Measurements from ENCODE around the gene NANS. TPM values are rescaled to one million over a fixed set of nuclear protein-coding genes. Genes with fewer than 3 reads are reported as not detected.
"Not testable (repeated sequence)": the region's sequence is repeated elsewhere in the genome, so short reads cannot be mapped to it uniquely, and the experiment has no call there.

The NANS gene
- total RNA-seq, 1 experiment from 2014 or later: 57.9 TPM

DNA sequence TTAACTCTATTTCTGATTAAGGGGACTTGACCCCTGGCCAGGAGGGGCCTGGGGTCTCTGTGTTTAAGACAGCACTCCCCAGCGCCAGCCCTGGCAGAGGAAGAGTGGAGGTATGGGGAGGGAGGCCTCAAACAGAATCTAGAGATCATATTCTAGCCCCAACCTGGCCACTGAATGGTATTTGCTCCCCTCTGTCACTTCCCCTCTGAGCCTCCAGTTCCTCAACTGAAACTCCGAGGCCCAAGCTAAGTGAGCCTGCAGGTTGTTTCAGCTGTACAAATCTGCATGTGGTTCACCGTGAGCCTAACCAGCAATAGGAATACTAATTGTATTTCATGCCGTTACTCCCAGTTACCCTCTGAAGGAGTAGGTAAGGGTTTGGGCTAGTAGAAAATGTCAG is 37.4 kb upstream of the NANS start:
- CTCF ChIA-PET: interaction anchor here (1.4 kb wide), 1 partner anchor 16 kb away, joined by 3 read pairs; no protein-coding TSS in a partner anchor
- DNase-seq (ENCODE audit: low spot score) (no peak), ATAC-seq (no peak)
- Mint-ChIP-seq H3K36me3 (peaks cover 37% of the 10 kb centered on the region), H3K27ac (no peak overlapping the region), H3K9me3 (no peaks in the 10 kb centered on the region), H3K4me1 (no peaks in the 10 kb centered on the region), H3K4me3 (no peak overlapping the region), H3K27me3 (ENCODE audit: low read depth) (no peaks in the 10 kb centered on the region)
- POLR2A ChIA-PET: no interaction called here
- no peak for TF ChIP-seq SP1 (CRISPR knock-in tag; conservative IDR thresholded peaks at IDR 0.05)
- no peak for TF ChIP-seq PREB (CRISPR knock-in tag; IDR thresholded peaks at IDR 0.05; ENCODE audit: borderline replicate concordance)
- no peak for TF ChIP-seq IRF1 (CRISPR knock-in tag; IDR thresholded peaks at IDR 0.05)
- TF ChIP-seq GTF2I (CRISPR knock-in tag; conservative IDR thresholded peaks at IDR 0.05): no peak
- TF ChIP-seq ZNF317 (CRISPR knock-in tag; IDR thresholded peaks at IDR 0.05; ENCODE audit: borderline replicate concordance, low read depth): no peak
- TF ChIP-seq, protein P1, sequence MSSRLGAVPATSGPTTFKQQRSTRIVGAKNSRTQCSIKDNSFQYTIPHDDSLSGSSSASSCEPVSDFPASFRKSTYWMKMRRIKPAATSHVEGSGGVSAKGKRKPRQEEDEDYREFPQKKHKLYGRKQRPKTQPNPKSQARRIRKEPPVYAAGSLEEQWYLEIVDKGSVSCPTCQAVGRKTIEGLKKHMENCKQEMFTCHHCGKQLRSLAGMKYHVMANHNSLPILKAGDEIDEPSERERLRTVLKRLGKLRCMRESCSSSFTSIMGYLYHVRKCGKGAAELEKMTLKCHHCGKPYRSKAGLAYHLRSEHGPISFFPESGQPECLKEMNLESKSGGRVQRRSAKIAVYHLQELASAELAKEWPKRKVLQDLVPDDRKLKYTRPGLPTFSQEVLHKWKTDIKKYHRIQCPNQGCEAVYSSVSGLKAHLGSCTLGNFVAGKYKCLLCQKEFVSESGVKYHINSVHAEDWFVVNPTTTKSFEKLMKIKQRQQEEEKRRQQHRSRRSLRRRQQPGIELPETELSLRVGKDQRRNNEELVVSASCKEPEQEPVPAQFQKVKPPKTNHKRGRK (CRISPR knock-in tag; IDR thresholded peaks at IDR 0.05; ENCODE audit: borderline replicate concordance): no peak
- TF ChIP-seq RELA (CRISPR knock-in tag; IDR thresholded peaks at IDR 0.05; ENCODE audit: borderline replicate concordance): no peak
- TF ChIP-seq ZBTB43 (CRISPR knock-in tag; IDR thresholded peaks at IDR 0.05): no peak
- TF ChIP-seq TP53 (CRISPR knock-in tag; IDR thresholded peaks at IDR 0.05): no peak
- no peak for TF ChIP-seq E2F1 (CRISPR knock-in tag; IDR thresholded peaks at IDR 0.05)
- TF ChIP-seq NFATC4 (CRISPR knock-in tag; IDR thresholded peaks at IDR 0.05): no peak
- TF ChIP-seq TEAD4 (CRISPR knock-in tag; IDR thresholded peaks at IDR 0.05): no peak
- TF ChIP-seq ZNF416 (CRISPR knock-in tag; IDR thresholded peaks at IDR 0.05): no peak
- TF ChIP-seq, protein P2, sequence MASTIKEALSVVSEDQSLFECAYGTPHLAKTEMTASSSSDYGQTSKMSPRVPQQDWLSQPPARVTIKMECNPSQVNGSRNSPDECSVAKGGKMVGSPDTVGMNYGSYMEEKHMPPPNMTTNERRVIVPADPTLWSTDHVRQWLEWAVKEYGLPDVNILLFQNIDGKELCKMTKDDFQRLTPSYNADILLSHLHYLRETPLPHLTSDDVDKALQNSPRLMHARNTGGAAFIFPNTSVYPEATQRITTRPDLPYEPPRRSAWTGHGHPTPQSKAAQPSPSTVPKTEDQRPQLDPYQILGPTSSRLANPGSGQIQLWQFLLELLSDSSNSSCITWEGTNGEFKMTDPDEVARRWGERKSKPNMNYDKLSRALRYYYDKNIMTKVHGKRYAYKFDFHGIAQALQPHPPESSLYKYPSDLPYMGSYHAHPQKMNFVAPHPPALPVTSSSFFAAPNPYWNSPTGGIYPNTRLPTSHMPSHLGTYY (CRISPR knock-in tag; IDR thresholded peaks at IDR 0.05): no peak
- TF ChIP-seq, protein P3, sequence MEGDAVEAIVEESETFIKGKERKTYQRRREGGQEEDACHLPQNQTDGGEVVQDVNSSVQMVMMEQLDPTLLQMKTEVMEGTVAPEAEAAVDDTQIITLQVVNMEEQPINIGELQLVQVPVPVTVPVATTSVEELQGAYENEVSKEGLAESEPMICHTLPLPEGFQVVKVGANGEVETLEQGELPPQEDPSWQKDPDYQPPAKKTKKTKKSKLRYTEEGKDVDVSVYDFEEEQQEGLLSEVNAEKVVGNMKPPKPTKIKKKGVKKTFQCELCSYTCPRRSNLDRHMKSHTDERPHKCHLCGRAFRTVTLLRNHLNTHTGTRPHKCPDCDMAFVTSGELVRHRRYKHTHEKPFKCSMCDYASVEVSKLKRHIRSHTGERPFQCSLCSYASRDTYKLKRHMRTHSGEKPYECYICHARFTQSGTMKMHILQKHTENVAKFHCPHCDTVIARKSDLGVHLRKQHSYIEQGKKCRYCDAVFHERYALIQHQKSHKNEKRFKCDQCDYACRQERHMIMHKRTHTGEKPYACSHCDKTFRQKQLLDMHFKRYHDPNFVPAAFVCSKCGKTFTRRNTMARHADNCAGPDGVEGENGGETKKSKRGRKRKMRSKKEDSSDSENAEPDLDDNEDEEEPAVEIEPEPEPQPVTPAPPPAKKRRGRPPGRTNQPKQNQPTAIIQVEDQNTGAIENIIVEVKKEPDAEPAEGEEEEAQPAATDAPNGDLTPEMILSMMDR (IDR thresholded peaks at IDR 0.05): no peak
- no peak for TF ChIP-seq NR1H2 (CRISPR knock-in tag; IDR thresholded peaks at IDR 0.05)
- TF ChIP-seq, protein P4, sequence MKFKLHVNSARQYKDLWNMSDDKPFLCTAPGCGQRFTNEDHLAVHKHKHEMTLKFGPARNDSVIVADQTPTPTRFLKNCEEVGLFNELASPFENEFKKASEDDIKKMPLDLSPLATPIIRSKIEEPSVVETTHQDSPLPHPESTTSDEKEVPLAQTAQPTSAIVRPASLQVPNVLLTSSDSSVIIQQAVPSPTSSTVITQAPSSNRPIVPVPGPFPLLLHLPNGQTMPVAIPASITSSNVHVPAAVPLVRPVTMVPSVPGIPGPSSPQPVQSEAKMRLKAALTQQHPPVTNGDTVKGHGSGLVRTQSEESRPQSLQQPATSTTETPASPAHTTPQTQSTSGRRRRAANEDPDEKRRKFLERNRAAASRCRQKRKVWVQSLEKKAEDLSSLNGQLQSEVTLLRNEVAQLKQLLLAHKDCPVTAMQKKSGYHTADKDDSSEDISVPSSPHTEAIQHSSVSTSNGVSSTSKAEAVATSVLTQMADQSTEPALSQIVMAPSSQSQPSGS (CRISPR knock-in tag; IDR thresholded peaks at IDR 0.05; ENCODE audit: borderline replicate concordance, low read depth): no peak
- TF ChIP-seq EMX1 (CRISPR knock-in tag; IDR thresholded peaks at IDR 0.05): no peak

DNA sequence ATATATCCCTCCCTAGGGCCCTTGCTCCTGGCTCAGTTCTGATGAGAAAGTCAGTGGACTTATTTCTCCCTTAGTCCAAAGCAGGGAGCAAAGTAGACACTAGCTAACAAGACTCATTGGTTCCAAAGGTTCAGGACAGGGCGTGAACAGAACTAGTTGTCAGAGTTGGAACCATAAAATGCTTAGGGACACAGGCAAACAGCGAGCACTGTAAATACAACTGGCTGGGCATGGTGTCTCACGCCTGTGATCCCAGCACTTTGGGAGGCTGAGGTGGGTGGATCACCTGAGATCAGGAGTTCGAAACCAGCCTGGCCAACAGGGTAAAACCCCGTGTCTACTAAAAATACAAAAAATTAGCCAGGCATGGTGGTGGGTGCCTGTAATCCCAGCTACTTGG is 36.7 kb upstream of the NANS start:
- POLR2A ChIA-PET; H3K9me3 Mint-ChIP-seq; H3K4me3 Mint-ChIP-seq; H3K27ac Mint-ChIP-seq; H3K27me3 Mint-ChIP-seq (ENCODE audit: low read depth); ATAC-seq; H3K4me1 Mint-ChIP-seq; DNase-seq (ENCODE audit: low spot score): not testable (repeated sequence)
- peaks cover 31% of the 10 kb centered on the region for H3K36me3 Mint-ChIP-seq
- CTCF ChIA-PET: interaction anchor here (0.9 to 1.4 kb wide), 2 partner anchors 15 to 54 kb away, joined by 3 read pairs; no protein-coding TSS in a partner anchor
